Measurements from ENCODE around the gene KL.

KL gene

DNA sequence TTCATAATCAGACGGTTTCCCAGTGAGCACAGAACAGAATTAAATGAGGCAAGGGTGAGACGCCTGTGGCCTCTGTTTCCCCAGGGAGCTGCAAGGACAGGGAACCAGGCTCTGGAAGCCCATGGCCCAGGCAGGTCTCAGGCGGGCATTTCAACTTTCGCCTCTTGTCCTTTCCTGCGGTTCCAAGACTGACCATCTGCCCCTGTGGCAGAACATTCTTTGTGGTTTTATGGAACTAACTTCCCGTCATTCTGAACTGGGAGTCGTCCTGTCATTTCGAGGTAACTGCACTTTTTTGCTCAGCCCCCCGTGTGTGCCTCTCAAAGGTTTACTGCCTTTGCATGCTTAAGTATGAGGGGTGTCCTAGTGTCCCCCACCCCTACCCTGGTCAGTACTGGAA, 70.9 kb downstream of the KL start:
- peak overlapping the region in 1 of 2 experiments; percentile 41 for H3K4ac ChIP-seq (ENCODE audit: low read depth in 1 of 2, low read length in 2 of 2)
- no peaks in the 10 kb centered on the region for H3K9me3 ChIP-seq (ENCODE audit: control insufficient read depth, low read length)
- H2AFZ ChIP-seq (ENCODE audit: low read depth, low read length), result peak overlapping the region; percentile 42
- H4K8ac ChIP-seq (ENCODE audit: low read length), result no peak overlapping the region
- H3K27me3 ChIP-seq (ENCODE audit: control insufficient read depth in 1 of 2, insufficient read depth in 1 of 2, low read length in 2 of 2), result peaks cover 0 to 5% of the 10 kb centered on the region in 2 experiments
- no peak overlapping the region for H2BK5ac ChIP-seq (ENCODE audit: low read depth, low read length, poor library complexity, severe bottlenecking)
- WGBS, result 68% methylated on average over 9 of the region's 9 CpGs
- H3K4me1 ChIP-seq (ENCODE audit: control insufficient read depth, insufficient read depth, low read depth, low read length), result peaks cover 8% of the 10 kb centered on the region
- no peak overlapping the region for H3K27ac ChIP-seq (ENCODE audit: low read length, poor library complexity, severe bottlenecking)
- peak overlapping the region; percentile 31 for H3K4me2 ChIP-seq (ENCODE audit: low read length, poor library complexity, severe bottlenecking)
- no peaks in the 10 kb centered on the region for H3K79me1 ChIP-seq (replicated peaks; ENCODE audit: low read length, poor library complexity, severe bottlenecking)
- H3K36me3 ChIP-seq (ENCODE audit: control insufficient read depth in 1 of 2, insufficient read depth in 2 of 2, low read depth in 1 of 2, low read length in 2 of 2), result no peaks in the 10 kb centered on the region
- no peak overlapping the region for H2BK15ac ChIP-seq (ENCODE audit: low read depth, poor library complexity, severe bottlenecking)
- no peak overlapping the region for H3K4me3 ChIP-seq (ENCODE audit: insufficient read depth in 1 of 2, low read depth in 1 of 2, low read length in 2 of 2)
- H3K18ac ChIP-seq (ENCODE audit: low read depth in 1 of 2, low read length in 2 of 2), result peak overlapping the region; percentile 11 to 33
- no peak overlapping the region for H2BK120ac ChIP-seq (ENCODE audit: low read depth, low read length)
- peak; percentile 58 for DNase-seq
- no peak overlapping the region for H4K91ac ChIP-seq (ENCODE audit: low read length)
- H2BK12ac ChIP-seq (ENCODE audit: low read length in 2 of 2), result peak overlapping the region in 1 of 2 experiments; percentile 52
- H2AK5ac ChIP-seq (ENCODE audit: low read length, severe bottlenecking), result peak overlapping the region; percentile 62
- H3K9ac ChIP-seq (ENCODE audit: low read length), result no peak overlapping the region
- H3K14ac ChIP-seq (ENCODE audit: low read length in 2 of 2), result no peak overlapping the region
- H3K23ac ChIP-seq (ENCODE audit: low read length in 2 of 2), result no peak overlapping the region

DNA sequence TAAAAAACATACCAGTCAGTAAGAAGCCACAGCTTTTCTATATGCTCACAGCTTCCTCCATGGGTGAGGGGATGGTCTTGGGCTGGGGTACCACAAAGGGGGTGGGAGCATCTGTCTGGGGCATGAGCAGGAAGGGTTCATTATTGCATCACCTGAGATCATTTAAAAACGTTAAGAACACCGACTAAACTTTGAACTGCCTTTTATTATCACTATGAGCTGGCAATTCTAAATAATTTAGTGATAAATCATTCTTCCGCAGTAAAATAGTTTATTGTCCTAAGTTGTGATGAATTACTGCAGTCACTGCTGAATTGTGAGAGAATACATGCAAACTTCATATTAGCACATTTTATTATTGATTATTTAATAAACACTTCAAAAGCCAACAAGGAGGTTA, 71.6 kb downstream of the KL start:
- WGBS, result no CpG with 5 or more reads among the region's 3 CpGs
- peaks cover 7% of the 10 kb centered on the region for H3K4me1 ChIP-seq (ENCODE audit: control insufficient read depth, insufficient read depth, low read depth, low read length)
- no peak overlapping the region for H2BK120ac ChIP-seq (ENCODE audit: low read depth, low read length)

DNA sequence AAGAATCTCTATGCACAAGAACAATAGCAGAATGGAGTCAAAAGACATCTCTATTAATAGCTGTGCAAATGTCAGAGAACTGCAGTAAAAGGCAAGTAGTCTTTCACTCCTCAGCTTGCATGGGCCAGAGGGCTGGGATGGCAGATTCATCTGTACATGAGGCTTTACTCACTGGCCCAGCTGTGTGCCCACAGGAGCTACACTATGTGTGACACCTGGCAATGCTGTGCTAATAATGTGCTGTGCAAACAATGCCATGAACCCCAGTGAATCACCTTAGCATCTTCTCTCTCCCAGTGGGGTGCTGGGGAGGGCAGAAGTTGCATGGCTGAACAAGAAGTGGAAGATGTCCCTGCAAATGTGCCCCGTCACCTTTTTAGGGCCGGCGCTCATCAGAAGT, 73.1 kb downstream of the KL start:
- peaks cover 7% of the 10 kb centered on the region for H3K4me1 ChIP-seq (ENCODE audit: control insufficient read depth, insufficient read depth, low read depth, low read length)
- no peak overlapping the region for H2BK120ac ChIP-seq (ENCODE audit: low read depth, low read length)
- DNase-seq, result no peak
- H2BK5ac ChIP-seq (ENCODE audit: low read depth, low read length, poor library complexity, severe bottlenecking), result no peak overlapping the region
- peak overlapping the region in 1 of 2 experiments; percentile 13 for H3K18ac ChIP-seq (ENCODE audit: low read depth in 1 of 2, low read length in 2 of 2)
- no peak overlapping the region for H4K8ac ChIP-seq (ENCODE audit: low read length)
- no peak overlapping the region for H3K23ac ChIP-seq (ENCODE audit: low read length in 2 of 2)
- H3K4me2 ChIP-seq (ENCODE audit: low read length, poor library complexity, severe bottlenecking), result no peak overlapping the region
- H3K27me3 ChIP-seq (ENCODE audit: control insufficient read depth in 1 of 2, insufficient read depth in 1 of 2, low read length in 2 of 2), result peaks cover 0 to 5% of the 10 kb centered on the region in 2 experiments
- 100% methylated on average over 3 of the region's 3 CpGs for WGBS
- H2AK5ac ChIP-seq (ENCODE audit: low read length, severe bottlenecking), result no peak overlapping the region
- peak overlapping the region; percentile 4 for H4K91ac ChIP-seq (ENCODE audit: low read length)
- no peaks in the 10 kb centered on the region for H3K9me3 ChIP-seq (ENCODE audit: control insufficient read depth, low read length)
- H3K27ac ChIP-seq (ENCODE audit: low read length, poor library complexity, severe bottlenecking), result no peak overlapping the region
- no peak overlapping the region for H3K4me3 ChIP-seq (ENCODE audit: insufficient read depth in 1 of 2, low read depth in 1 of 2, low read length in 2 of 2)
- no peaks in the 10 kb centered on the region for H3K36me3 ChIP-seq (ENCODE audit: control insufficient read depth in 1 of 2, insufficient read depth in 2 of 2, low read depth in 1 of 2, low read length in 2 of 2)
- H3K14ac ChIP-seq (ENCODE audit: low read length in 2 of 2), result no peak overlapping the region
- H2AFZ ChIP-seq (ENCODE audit: low read depth, low read length), result no peak overlapping the region
- H2BK12ac ChIP-seq (ENCODE audit: low read length in 2 of 2), result peak overlapping the region in 1 of 2 experiments; percentile 14
- H3K79me1 ChIP-seq (replicated peaks; ENCODE audit: low read length, poor library complexity, severe bottlenecking), result no peaks in the 10 kb centered on the region
- peak overlapping the region in 1 of 2 experiments; percentile 32 for H3K4ac ChIP-seq (ENCODE audit: low read depth in 1 of 2, low read length in 2 of 2)
- no peak overlapping the region for H2BK15ac ChIP-seq (ENCODE audit: low read depth, poor library complexity, severe bottlenecking)
- no peak overlapping the region for H3K9ac ChIP-seq (ENCODE audit: low read length)

More for the DNA sequence above, 71.6 kb downstream of the KL start:
- Histone ChIP-seq H3K79me1 (replicated peaks; ENCODE audit: low read length, poor library complexity, severe bottlenecking) (no peaks in the 10 kb centered on the region), H2BK15ac (ENCODE audit: low read depth, poor library complexity, severe bottlenecking) (no peak overlapping the region), H2BK12ac (ENCODE audit: low read length in 2 of 2) (no peak overlapping the region), H3K14ac (ENCODE audit: low read length in 2 of 2) (no peak overlapping the region), H3K4me3 (ENCODE audit: insufficient read depth in 1 of 2, low read depth in 1 of 2, low read length in 2 of 2) (no peak overlapping the region), H3K4me2 (ENCODE audit: low read length, poor library complexity, severe bottlenecking) (no peak overlapping the region), H4K8ac (ENCODE audit: low read length) (no peak overlapping the region), H3K4ac (ENCODE audit: low read depth in 1 of 2, low read length in 2 of 2) (no peak overlapping the region), H3K9ac (ENCODE audit: low read length) (no peak overlapping the region), H2AK5ac (ENCODE audit: low read length, severe bottlenecking) (no peak overlapping the region), H3K27me3 (ENCODE audit: control insufficient read depth in 1 of 2, insufficient read depth in 1 of 2, low read length in 2 of 2) (peaks cover 0 to 5% of the 10 kb centered on the region in 2 experiments), H2BK5ac (ENCODE audit: low read depth, low read length, poor library complexity, severe bottlenecking) (no peak overlapping the region), H3K27ac (ENCODE audit: low read length, poor library complexity, severe bottlenecking) (no peak overlapping the region), H2AFZ (ENCODE audit: low read depth, low read length) (no peak overlapping the region), H3K36me3 (ENCODE audit: control insufficient read depth in 1 of 2, insufficient read depth in 2 of 2, low read depth in 1 of 2, low read length in 2 of 2) (no peaks in the 10 kb centered on the region), H3K23ac (ENCODE audit: low read length in 2 of 2) (no peak overlapping the region), H4K91ac (ENCODE audit: low read length) (no peak overlapping the region), H3K9me3 (ENCODE audit: control insufficient read depth, low read length) (no peaks in the 10 kb centered on the region), H3K18ac (ENCODE audit: low read depth in 1 of 2, low read length in 2 of 2) (no peak overlapping the region)
- no peak for DNase-seq

DNA sequence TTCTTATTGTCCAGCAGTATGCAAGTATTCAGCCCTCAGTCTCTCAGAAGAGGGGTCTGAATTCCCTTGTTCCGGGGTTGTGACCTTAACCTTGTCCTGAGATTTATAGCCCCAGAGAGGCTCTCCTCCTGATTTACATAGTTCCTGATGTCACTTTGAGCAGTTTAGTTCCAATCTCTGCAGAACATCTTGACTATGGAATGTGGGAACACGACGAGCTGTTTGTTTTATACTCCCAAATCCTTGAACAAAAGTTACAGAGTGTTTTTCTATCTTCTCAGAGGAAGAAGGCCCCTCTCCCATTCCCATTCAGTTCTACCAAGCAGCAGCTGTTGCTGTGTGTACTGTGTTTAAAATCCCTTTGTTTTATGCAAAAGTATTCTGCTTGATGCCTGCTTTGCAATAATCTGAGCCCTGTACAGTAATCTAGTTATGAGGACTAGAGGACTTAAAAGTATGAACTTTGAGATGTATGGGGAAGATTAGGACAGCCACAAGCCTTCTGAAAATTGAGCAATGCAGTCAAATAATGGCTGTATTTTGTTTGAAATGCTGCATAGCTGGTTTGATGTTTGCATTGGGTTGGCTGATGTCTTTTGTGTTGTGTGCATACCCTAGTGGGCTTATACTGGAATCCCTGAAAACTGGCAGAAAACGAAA, 74.7 kb downstream of the KL start:
- Histone ChIP-seq H3K9me3 (ENCODE audit: control insufficient read depth, low read length) (no peaks in the 10 kb centered on the region), H2BK5ac (ENCODE audit: low read depth, low read length, poor library complexity, severe bottlenecking) (no peak overlapping the region), H3K4me3 (ENCODE audit: insufficient read depth in 1 of 2, low read depth in 1 of 2, low read length in 2 of 2) (no peak overlapping the region), H3K27me3 (ENCODE audit: control insufficient read depth in 1 of 2, insufficient read depth in 1 of 2, low read length in 2 of 2) (peaks cover 0 to 2% of the 10 kb centered on the region in 2 experiments), H2BK120ac (ENCODE audit: low read depth, low read length) (no peak overlapping the region), H3K4me1 (ENCODE audit: control insufficient read depth, insufficient read depth, low read depth, low read length) (peaks cover 7% of the 10 kb centered on the region), H4K91ac (ENCODE audit: low read length) (no peak overlapping the region), H2AK5ac (ENCODE audit: low read length, severe bottlenecking) (no peak overlapping the region), H2BK15ac (ENCODE audit: low read depth, poor library complexity, severe bottlenecking) (no peak overlapping the region), H2AFZ (ENCODE audit: low read depth, low read length) (no peak overlapping the region), H4K8ac (ENCODE audit: low read length) (no peak overlapping the region), H3K18ac (ENCODE audit: low read depth in 1 of 2, low read length in 2 of 2) (peak overlapping the region in 1 of 2 experiments; percentile 14), H3K27ac (ENCODE audit: low read length, poor library complexity, severe bottlenecking) (no peak overlapping the region), H3K9ac (ENCODE audit: low read length) (no peak overlapping the region), H3K23ac (ENCODE audit: low read length in 2 of 2) (no peak overlapping the region), H3K4me2 (ENCODE audit: low read length, poor library complexity, severe bottlenecking) (no peak overlapping the region), H3K4ac (ENCODE audit: low read depth in 1 of 2, low read length in 2 of 2) (no peak overlapping the region), H3K79me1 (replicated peaks; ENCODE audit: low read length, poor library complexity, severe bottlenecking) (no peaks in the 10 kb centered on the region), H2BK12ac (ENCODE audit: low read length in 2 of 2) (no peak overlapping the region), H3K36me3 (ENCODE audit: control insufficient read depth in 1 of 2, insufficient read depth in 2 of 2, low read depth in 1 of 2, low read length in 2 of 2) (no peaks in the 10 kb centered on the region), H3K14ac (ENCODE audit: low read length in 2 of 2) (no peak overlapping the region)
- 20% methylated on average over 4 of the region's 4 CpGs for WGBS
- DNase-seq, result peak; percentile 33
